ENCODE data around the gene MAP3K5. TPM values are rescaled to one million over a fixed set of nuclear protein-coding genes. Genes with fewer than 3 reads are reported as not detected.

The MAP3K5 gene
- polyA plus RNA-seq, 2 donors, result 5.2 to 5.6 TPM

- 63 to 71% methylated on average over 10 of the region's 10 CpGs for WGBS, 2 donors
- Histone ChIP-seq H3K36me3 (ENCODE audit: control insufficient read depth in 2 of 2, insufficient read depth in 2 of 2, low read length in 1 of 2) (peaks cover 0 to 3% of the 10 kb centered on the region in 2 donors), H3K4me3 (ENCODE audit: low read depth in 1 of 2, low read length in 2 of 2) (peak overlapping the region in 1 of 2 donors; percentile 11), H3K27me3 (ENCODE audit: control insufficient read depth in 1 of 2, insufficient read depth in 2 of 2, low read length in 2 of 2) (no peaks in the 10 kb centered on the region), H3K9me3 (ENCODE audit: control insufficient read depth in 2 of 2, insufficient read depth in 1 of 2, low read depth in 1 of 2, low read length in 1 of 2) (no peaks in the 10 kb centered on the region), H3K4me1 (ENCODE audit: control insufficient read depth in 2 of 2, insufficient read depth in 2 of 2, low read length in 1 of 2) (peaks cover 5 to 14% of the 10 kb centered on the region in 2 donors), H3K27ac (ENCODE audit: low read depth in 2 of 2, low read length in 1 of 2) (peak overlapping the region; percentile 16 to 66)
These were observed 7.1 kb downstream of the MAP3K5 start for GRCh38 chr6:136784910-136785746.

GRCh38 chr6:136784271-136784664, 8.0 kb downstream of the MAP3K5 start:
- Histone ChIP-seq H3K27ac (ENCODE audit: low read depth in 2 of 2, low read length in 1 of 2) (peak overlapping the region; percentile 36 to 75), H3K4me3 (ENCODE audit: low read depth in 1 of 2, low read length in 2 of 2) (peak overlapping the region in 1 of 2 donors; percentile 11), H3K27me3 (ENCODE audit: control insufficient read depth in 1 of 2, insufficient read depth in 2 of 2, low read length in 2 of 2) (no peaks in the 10 kb centered on the region), H3K4me1 (ENCODE audit: control insufficient read depth in 2 of 2, insufficient read depth in 2 of 2, low read length in 1 of 2) (peaks cover 5 to 17% of the 10 kb centered on the region in 2 donors), H3K36me3 (ENCODE audit: control insufficient read depth in 2 of 2, insufficient read depth in 2 of 2, low read length in 1 of 2) (peaks cover 0 to 3% of the 10 kb centered on the region in 2 donors), H3K9me3 (ENCODE audit: control insufficient read depth in 2 of 2, insufficient read depth in 1 of 2, low read depth in 1 of 2, low read length in 1 of 2) (no peaks in the 10 kb centered on the region)
- 75 to 86% methylated on average over 8 of the region's 8 CpGs for WGBS, 2 donors

GRCh38 chr6:136783495-136784270, 8.6 kb downstream of the MAP3K5 start:
- whole genome bisulfite sequencing, 2 donors, result 69 to 80% methylated on average over 9 of the region's 9 CpGs
- Histone ChIP-seq H3K27me3 (ENCODE audit: control insufficient read depth in 1 of 2, insufficient read depth in 2 of 2, low read length in 2 of 2) (no peaks in the 10 kb centered on the region), H3K27ac (ENCODE audit: low read depth in 2 of 2, low read length in 1 of 2) (peak overlapping the region; percentile 48 to 75), H3K36me3 (ENCODE audit: control insufficient read depth in 2 of 2, insufficient read depth in 2 of 2, low read length in 1 of 2) (peaks cover 0 to 3% of the 10 kb centered on the region in 2 donors), H3K9me3 (ENCODE audit: control insufficient read depth in 2 of 2, insufficient read depth in 1 of 2, low read depth in 1 of 2, low read length in 1 of 2) (no peaks in the 10 kb centered on the region), H3K4me3 (ENCODE audit: low read depth in 1 of 2, low read length in 2 of 2) (peak overlapping the region in 1 of 2 donors; percentile 11), H3K4me1 (ENCODE audit: control insufficient read depth in 2 of 2, insufficient read depth in 2 of 2, low read length in 1 of 2) (peaks cover 5 to 17% of the 10 kb centered on the region in 2 donors)

- H3K9me3 ChIP-seq (ENCODE audit: control insufficient read depth in 2 of 2, insufficient read depth in 1 of 2, low read depth in 1 of 2, low read length in 1 of 2), result no peaks in the 10 kb centered on the region
- H3K27ac ChIP-seq (ENCODE audit: low read depth in 2 of 2, low read length in 1 of 2), result peak overlapping the region; percentile 32 to 64
- H3K4me1 ChIP-seq (ENCODE audit: control insufficient read depth in 2 of 2, insufficient read depth in 2 of 2, low read length in 1 of 2), result peaks cover 5 to 17% of the 10 kb centered on the region in 2 donors
- H3K27me3 ChIP-seq (ENCODE audit: control insufficient read depth in 1 of 2, insufficient read depth in 2 of 2, low read length in 2 of 2), result no peaks in the 10 kb centered on the region
- WGBS, 2 donors, result 85 to 87% methylated on average over 6 of the region's 6 CpGs
- peaks cover 0 to 3% of the 10 kb centered on the region in 2 donors for H3K36me3 ChIP-seq (ENCODE audit: control insufficient read depth in 2 of 2, insufficient read depth in 2 of 2, low read length in 1 of 2)
- H3K4me3 ChIP-seq (ENCODE audit: low read depth in 1 of 2, low read length in 2 of 2), result no peak overlapping the region
These were observed 9.3 kb downstream of the MAP3K5 start for GRCh38 chr6:136783021-136783420.

- no peaks in the 10 kb centered on the region for H3K27me3 ChIP-seq (ENCODE audit: control insufficient read depth in 1 of 2, insufficient read depth in 2 of 2, low read length in 2 of 2)
- no peaks in the 10 kb centered on the region for H3K9me3 ChIP-seq (ENCODE audit: control insufficient read depth in 2 of 2, insufficient read depth in 1 of 2, low read depth in 1 of 2, low read length in 1 of 2)
- H3K36me3 ChIP-seq (ENCODE audit: control insufficient read depth in 2 of 2, insufficient read depth in 2 of 2, low read length in 1 of 2), result peaks cover 0 to 3% of the 10 kb centered on the region in 2 donors
- H3K4me3 ChIP-seq (ENCODE audit: low read depth in 1 of 2, low read length in 2 of 2), result no peak overlapping the region
- H3K4me1 ChIP-seq (ENCODE audit: control insufficient read depth in 2 of 2, insufficient read depth in 2 of 2, low read length in 1 of 2), result peaks cover 5 to 17% of the 10 kb centered on the region in 2 donors
- 37 to 59% methylated on average over 1 of the region's 1 CpG for WGBS, 2 donors
- peak overlapping the region; percentile 56 to 57 for H3K27ac ChIP-seq (ENCODE audit: low read depth in 2 of 2, low read length in 1 of 2)
These were observed 10.1 kb downstream of the MAP3K5 start for GRCh38 chr6:136782021-136782770.

- H3K27me3 ChIP-seq (ENCODE audit: control insufficient read depth in 1 of 2, insufficient read depth in 2 of 2, low read length in 2 of 2), result no peaks in the 10 kb centered on the region
- peaks cover 5 to 14% of the 10 kb centered on the region in 2 donors for H3K4me1 ChIP-seq (ENCODE audit: control insufficient read depth in 2 of 2, insufficient read depth in 2 of 2, low read length in 1 of 2)
- 90 to 95% methylated on average over 3 of the region's 3 CpGs for WGBS, 2 donors
- peaks cover 0 to 3% of the 10 kb centered on the region in 2 donors for H3K36me3 ChIP-seq (ENCODE audit: control insufficient read depth in 2 of 2, insufficient read depth in 2 of 2, low read length in 1 of 2)
- H3K27ac ChIP-seq (ENCODE audit: low read depth in 2 of 2, low read length in 1 of 2), result no peak overlapping the region
- no peaks in the 10 kb centered on the region for H3K9me3 ChIP-seq (ENCODE audit: control insufficient read depth in 2 of 2, insufficient read depth in 1 of 2, low read depth in 1 of 2, low read length in 1 of 2)
- no peak overlapping the region for H3K4me3 ChIP-seq (ENCODE audit: low read depth in 1 of 2, low read length in 2 of 2)
These were observed 11.3 kb downstream of the MAP3K5 start for GRCh38 chr6:136780972-136781371.

GRCh38 chr6:136779682-136780081, 12.6 kb downstream of the MAP3K5 start:
- no peak overlapping the region for H3K27ac ChIP-seq (ENCODE audit: low read depth in 2 of 2, low read length in 1 of 2)
- H3K4me3 ChIP-seq (ENCODE audit: low read depth in 1 of 2, low read length in 2 of 2), result no peak overlapping the region
- 53 to 66% methylated on average over 1 of the region's 1 CpG for WGBS, 2 donors
- peaks cover 0 to 3% of the 10 kb centered on the region in 2 donors for H3K36me3 ChIP-seq (ENCODE audit: control insufficient read depth in 2 of 2, insufficient read depth in 2 of 2, low read length in 1 of 2)
- peaks cover 5 to 10% of the 10 kb centered on the region in 2 donors for H3K4me1 ChIP-seq (ENCODE audit: control insufficient read depth in 2 of 2, insufficient read depth in 2 of 2, low read length in 1 of 2)
- H3K9me3 ChIP-seq (ENCODE audit: control insufficient read depth in 2 of 2, insufficient read depth in 1 of 2, low read depth in 1 of 2, low read length in 1 of 2), result no peaks in the 10 kb centered on the region
- no peaks in the 10 kb centered on the region for H3K27me3 ChIP-seq (ENCODE audit: control insufficient read depth in 1 of 2, insufficient read depth in 2 of 2, low read length in 2 of 2)

- H3K27ac ChIP-seq (ENCODE audit: low read depth in 2 of 2, low read length in 1 of 2), result no peak overlapping the region
- no peaks in the 10 kb centered on the region for H3K9me3 ChIP-seq (ENCODE audit: control insufficient read depth in 2 of 2, insufficient read depth in 1 of 2, low read depth in 1 of 2, low read length in 1 of 2)
- H3K27me3 ChIP-seq (ENCODE audit: control insufficient read depth in 1 of 2, insufficient read depth in 2 of 2, low read length in 2 of 2), result no peaks in the 10 kb centered on the region
- peaks cover 0 to 7% of the 10 kb centered on the region in 2 donors for H3K4me1 ChIP-seq (ENCODE audit: control insufficient read depth in 2 of 2, insufficient read depth in 2 of 2, low read length in 1 of 2)
- H3K36me3 ChIP-seq (ENCODE audit: control insufficient read depth in 2 of 2, insufficient read depth in 2 of 2, low read length in 1 of 2), result no peaks in the 10 kb centered on the region
- 78% methylated on average over 3 of the region's 3 CpGs for whole genome bisulfite sequencing, 2 donors
- no peak overlapping the region for H3K4me3 ChIP-seq (ENCODE audit: low read depth in 1 of 2, low read length in 2 of 2)
These were observed 14.6 kb downstream of the MAP3K5 start for GRCh38 chr6:136777651-136778050.

GRCh38 chr6:136775548-136775947, 16.7 kb downstream of the MAP3K5 start:
- WGBS, 2 donors, result 89 to 97% methylated on average over 2 of the region's 2 CpGs
- no peaks in the 10 kb centered on the region for H3K9me3 ChIP-seq (ENCODE audit: control insufficient read depth in 2 of 2, insufficient read depth in 1 of 2, low read depth in 1 of 2, low read length in 1 of 2)
- H3K4me3 ChIP-seq (ENCODE audit: low read depth in 1 of 2, low read length in 2 of 2), result no peak overlapping the region
- no peaks in the 10 kb centered on the region for H3K27me3 ChIP-seq (ENCODE audit: control insufficient read depth in 1 of 2, insufficient read depth in 2 of 2, low read length in 2 of 2)
- H3K4me1 ChIP-seq (ENCODE audit: control insufficient read depth in 2 of 2, insufficient read depth in 2 of 2, low read length in 1 of 2), result peaks cover 0 to 6% of the 10 kb centered on the region in 2 donors
- no peaks in the 10 kb centered on the region for H3K36me3 ChIP-seq (ENCODE audit: control insufficient read depth in 2 of 2, insufficient read depth in 2 of 2, low read length in 1 of 2)
- H3K27ac ChIP-seq (ENCODE audit: low read depth in 2 of 2, low read length in 1 of 2), result no peak overlapping the region

All from esophagus (tissue), 2 donors.